ENCODE data around the gene RFX8.

Gene RFX8

GRCh38 chr2:101410114-101410513 lies 64.8 kb downstream of the RFX8 start:
- H4K20me1 ChIP-seq (ENCODE audit: insufficient read depth, low read length): no peaks in the 10 kb centered on the region
- H3K4me2 ChIP-seq (ENCODE audit: low read depth, low read length): no peak overlapping the region
- no peak for TF ChIP-seq EZH2phosphoT487 (IDR thresholded peaks at IDR 0.05; ENCODE audit: low read length)
- DNase-seq: no peak
- H3K9me2 ChIP-seq (replicated peaks; ENCODE audit: insufficient read depth, low read length): no peaks in the 10 kb centered on the region
- H3K27me3 ChIP-seq (replicated peaks; ENCODE audit: insufficient read depth, low read length): no peaks in the 10 kb centered on the region
- H3K9ac ChIP-seq (ENCODE audit: low read length): no peak overlapping the region
- no peaks in the 10 kb centered on the region for H3K79me2 ChIP-seq (ENCODE audit: low read length)
- H2AFZ ChIP-seq (ENCODE audit: low read length): no peak overlapping the region
- H3K36me3 ChIP-seq (replicated peaks; ENCODE audit: insufficient read depth, low read length): no peaks in the 10 kb centered on the region
- no peak overlapping the region for H3K27ac ChIP-seq (ENCODE audit: low read length)
- no peaks in the 10 kb centered on the region for H3K4me1 ChIP-seq (ENCODE audit: low read length)
- H3F3A ChIP-seq (ENCODE audit: insufficient read depth, low read length): no peaks in the 10 kb centered on the region
- no peak overlapping the region for H3K4me3 ChIP-seq (ENCODE audit: low read length)
- no peaks in the 10 kb centered on the region for H3K9me3 ChIP-seq (replicated peaks; ENCODE audit: insufficient read depth, low read length)

GRCh38 chr2:101409699-101410098 lies 65.2 kb downstream of the RFX8 start:
- Histone ChIP-seq H3K9ac (ENCODE audit: low read length) (no peak overlapping the region), H3K9me3 (replicated peaks; ENCODE audit: insufficient read depth, low read length) (no peaks in the 10 kb centered on the region), H3K27me3 (replicated peaks; ENCODE audit: insufficient read depth, low read length) (no peaks in the 10 kb centered on the region), H3K36me3 (replicated peaks; ENCODE audit: insufficient read depth, low read length) (no peaks in the 10 kb centered on the region), H3K27ac (ENCODE audit: low read length) (no peak overlapping the region), H2AFZ (ENCODE audit: low read length) (no peak overlapping the region), H4K20me1 (ENCODE audit: insufficient read depth, low read length) (no peaks in the 10 kb centered on the region), H3K4me1 (ENCODE audit: low read length) (no peaks in the 10 kb centered on the region), H3K4me3 (ENCODE audit: low read length) (no peak overlapping the region), H3K9me2 (replicated peaks; ENCODE audit: insufficient read depth, low read length) (no peaks in the 10 kb centered on the region), H3F3A (ENCODE audit: insufficient read depth, low read length) (no peaks in the 10 kb centered on the region), H3K79me2 (ENCODE audit: low read length) (no peaks in the 10 kb centered on the region), H3K4me2 (ENCODE audit: low read depth, low read length) (no peak overlapping the region)
- no peak for TF ChIP-seq EZH2phosphoT487 (IDR thresholded peaks at IDR 0.05; ENCODE audit: low read length)
- DNase-seq: no peak

- no peaks in the 10 kb centered on the region for H3K9me2 ChIP-seq (replicated peaks; ENCODE audit: insufficient read depth, low read length)
- no peaks in the 10 kb centered on the region for H4K20me1 ChIP-seq (ENCODE audit: insufficient read depth, low read length)
- no peaks in the 10 kb centered on the region for H3K27me3 ChIP-seq (replicated peaks; ENCODE audit: insufficient read depth, low read length)
- no peak for DNase-seq
- no peaks in the 10 kb centered on the region for H3K4me1 ChIP-seq (ENCODE audit: low read length)
- no peak overlapping the region for H2AFZ ChIP-seq (ENCODE audit: low read length)
- H3K9me3 ChIP-seq (replicated peaks; ENCODE audit: insufficient read depth, low read length): no peaks in the 10 kb centered on the region
- no peak overlapping the region for H3K4me2 ChIP-seq (ENCODE audit: low read depth, low read length)
- no peak overlapping the region for H3K9ac ChIP-seq (ENCODE audit: low read length)
- H3F3A ChIP-seq (ENCODE audit: insufficient read depth, low read length): no peaks in the 10 kb centered on the region
- H3K36me3 ChIP-seq (replicated peaks; ENCODE audit: insufficient read depth, low read length): no peaks in the 10 kb centered on the region
- H3K27ac ChIP-seq (ENCODE audit: low read length): no peak overlapping the region
- no peaks in the 10 kb centered on the region for H3K79me2 ChIP-seq (ENCODE audit: low read length)
- TF ChIP-seq EZH2 (optimal IDR thresholded peaks at IDR 0.05; ENCODE audit: low read depth, low read length) (no peak), CTCF (IDR thresholded peaks at IDR 0.05; ENCODE audit: low read length) (no peak), EZH2phosphoT487 (IDR thresholded peaks at IDR 0.05; ENCODE audit: low read length) (no peak)
- H3K4me3 ChIP-seq (ENCODE audit: low read length): no peak overlapping the region
Measured at GRCh38 chr2:101408925-101409324, 66.0 kb downstream of the RFX8 start.

GRCh38 chr2:101405351-101405899 lies 69.5 kb downstream of the RFX8 start:
- H3K4me1 ChIP-seq (ENCODE audit: low read length): no peaks in the 10 kb centered on the region
- no peaks in the 10 kb centered on the region for H4K20me1 ChIP-seq (ENCODE audit: insufficient read depth, low read length)
- no peaks in the 10 kb centered on the region for H3K79me2 ChIP-seq (ENCODE audit: low read length)
- no peaks in the 10 kb centered on the region for H3K9me3 ChIP-seq (replicated peaks; ENCODE audit: insufficient read depth, low read length)
- H3K27me3 ChIP-seq (replicated peaks; ENCODE audit: insufficient read depth, low read length): no peaks in the 10 kb centered on the region
- DNase-seq: no peak
- H3K9me2 ChIP-seq (replicated peaks; ENCODE audit: insufficient read depth, low read length): no peaks in the 10 kb centered on the region
- H3F3A ChIP-seq (ENCODE audit: insufficient read depth, low read length): no peaks in the 10 kb centered on the region
- H2AFZ ChIP-seq (ENCODE audit: low read length): no peak overlapping the region
- no peak overlapping the region for H3K4me3 ChIP-seq (ENCODE audit: low read length)
- H3K9ac ChIP-seq (ENCODE audit: low read length): no peak overlapping the region
- no peak for TF ChIP-seq EZH2phosphoT487 (IDR thresholded peaks at IDR 0.05; ENCODE audit: low read length)
- no peak for TF ChIP-seq EZH2 (optimal IDR thresholded peaks at IDR 0.05; ENCODE audit: low read depth, low read length)
- TF ChIP-seq CTCF (IDR thresholded peaks at IDR 0.05; ENCODE audit: low read length): no peak
- no peak overlapping the region for H3K4me2 ChIP-seq (ENCODE audit: low read depth, low read length)
- H3K27ac ChIP-seq (ENCODE audit: low read length): no peak overlapping the region
- H3K36me3 ChIP-seq (replicated peaks; ENCODE audit: insufficient read depth, low read length): no peaks in the 10 kb centered on the region

All from MM.1S (cell line).